Adrenal gland (tissue), 12 donors: ENCODE results near the gene WDR5. TPM values are rescaled to one million over a fixed set of nuclear protein-coding genes. Genes with fewer than 3 reads are reported as not detected.

Experiments used
- DNase-seq, 7 donors: peaks; one replicate each; pipeline ENCODE4 v3.0.0-alpha.2; 2019 to 2020
- H3K27ac ChIP-seq, 5 donors: fragments of 200-600 bp; sonication (generic) in 4 of 5; 1 replicate in 3 of 5; 2 replicates in 2 of 5; pipeline versions ENCODE4 v1.5.1 to v1.8.0; 2016 to 2020; ENCODE audit warnings: mild to moderate bottlenecking in 1 of 5
- H3K27me3 ChIP-seq: fragments of 200-600 bp; 2 replicates; pipeline ENCODE4 v1.8.0; 2021
- H3K36me3 ChIP-seq, 2 donors: fragments of 200-600 bp; replicated peaks in 1 of 2; 1 replicate in 1 of 2; 2 replicates in 1 of 2; pipeline versions ENCODE4 v1.5.1 to v1.8.0; 2018 to 2022
- H3K4me1 ChIP-seq, 2 donors: fragments of 200-600 bp; replicated peaks in 1 of 2; 1 replicate in 1 of 2; 2 replicates in 1 of 2; pipeline versions ENCODE4 v1.5.1 to v1.8.0; 2018 to 2021
- H3K4me3 ChIP-seq, 4 donors: fragments of 200-600 bp; sonication (generic) in 3 of 4; one replicate each; pipeline ENCODE4 v1.5.1; 2016 to 2018
- H3K9me3 ChIP-seq, 3 donors: fragments of 200-600 bp; sonication (generic) in 1 of 3; replicated peaks in 1 of 3; 1 replicate in 2 of 3; 2 replicates in 1 of 3; pipeline versions ENCODE4 v1.5.1 to v1.8.0; 2016 to 2021
- POLR2A ChIP-seq, 2 donors: fragments of 450-650 bp; IDR thresholded peaks; one replicate each; pipeline ENCODE4 v1.6.1; 2017; ENCODE audit warnings: antibody characterized with exemption in 2 of 2, mild to moderate bottlenecking in 2 of 2, moderate library complexity in 1 of 2
- WGBS, 4 donors: extraction: QIAGEN DNeasy Blood & Tissue Kit in 2 of 4; methylation state at CpG; one replicate each; pipeline versions ENCODE4 v1.1.5 to v1.1.7; 2013 to 2017; 5-methylcytosine and 5-hydroxymethylcytosine counted together
- intact Hi-C, 2 donors: fragments of 100-400 bp; cut with DNase I; formaldehyde crosslinking; loops; one replicate each; pipeline versions ENCODE4 v1.14.1 to v1.15.0; 2022 to 2023
- polyA plus RNA-seq, 3 donors: library from polyadenylated mRNA; stranded (reverse); fragments of 200-250 nt in 2 of 3; fragments of 350-450 nt in 1 of 3; fragmentation: Illumina TruSeq in 1 of 3; extraction: RNeasy Lipid Tissue Mini Kit (QIAGEN cat#74804) in 1 of 3; gene quantifications; one replicate each; pipeline ENCODE4 v1.2.3, GENCODE V29; 2013 to 2014
- total RNA-seq, 9 donors: library from RNA; depleted of rRNA in 4 of 9; stranded (reverse); fragments of >200 nt in 4 of 9; fragments of 120-200 nt in 1 of 9; fragmentation: NEBNext Ultra II Directional in 1 of 9; extraction: Animal tissue kit (Norgen Biotek cat#: 25700) in 1 of 9; gene quantifications; one replicate each; pipeline versions ENCODE4 v1.1.0 to v1.2.4, GENCODE V29; 2013 to 2023
- TF ChIP-seq, protein P1 (sequence below), 6 experiments: fragments of 450-650 bp in 4 of 6; fragments of 200-600 bp in 2 of 6; sonication (generic) in 1 of 6; IDR thresholded peaks; 1 replicate in 5 of 6; 2 replicates in 1 of 6; pipeline versions ENCODE4 v1.5.1 to v1.8.0; 2016 to 2021; ENCODE audit warnings: antibody characterized with exemption in 6 of 6, mild to moderate bottlenecking in 2 of 6, moderate library complexity in 1 of 6
- donor health status: healthy with polysubstance abuse.
- donor health status: Bipolar disorder and iron deficiency.
- donor health status: DM: yes; HTN: yes; CAD: no.
- donor health status: DM: no; HTN: no; CAD: no.
- donor health status: DM: no; HTN: no; CAD: no.
- donor health status: DM: yes; HTN: yes; CAD: no.

The WDR5 gene
- total and polyA plus RNA-seq, 12 donors, result 16.6 to 28.5 (median 22.0) TPM

DNA sequence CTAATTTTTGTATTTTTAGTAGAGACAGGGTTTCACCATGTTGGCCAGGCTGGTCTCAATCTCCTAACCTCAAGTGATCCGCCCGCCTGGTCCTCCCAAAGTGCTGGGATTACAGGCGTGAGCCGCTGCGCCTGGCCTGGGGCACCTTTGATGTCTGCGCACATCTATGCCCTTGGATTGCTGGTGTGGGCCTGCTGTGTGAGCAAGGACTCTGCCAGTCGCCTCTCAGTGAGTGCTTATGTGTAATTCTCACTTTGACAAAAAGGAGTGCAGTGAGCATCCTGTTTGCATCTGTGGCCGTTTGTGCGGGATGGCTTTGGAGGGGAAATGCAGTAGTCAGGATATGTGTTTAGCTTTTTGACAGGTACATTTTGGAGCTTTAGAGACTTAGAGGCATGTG, 9.4 kb downstream of the WDR5 start:
- peaks cover 0 to 94% of the 10 kb centered on the region in 2 donors for H3K36me3 ChIP-seq

DNA sequence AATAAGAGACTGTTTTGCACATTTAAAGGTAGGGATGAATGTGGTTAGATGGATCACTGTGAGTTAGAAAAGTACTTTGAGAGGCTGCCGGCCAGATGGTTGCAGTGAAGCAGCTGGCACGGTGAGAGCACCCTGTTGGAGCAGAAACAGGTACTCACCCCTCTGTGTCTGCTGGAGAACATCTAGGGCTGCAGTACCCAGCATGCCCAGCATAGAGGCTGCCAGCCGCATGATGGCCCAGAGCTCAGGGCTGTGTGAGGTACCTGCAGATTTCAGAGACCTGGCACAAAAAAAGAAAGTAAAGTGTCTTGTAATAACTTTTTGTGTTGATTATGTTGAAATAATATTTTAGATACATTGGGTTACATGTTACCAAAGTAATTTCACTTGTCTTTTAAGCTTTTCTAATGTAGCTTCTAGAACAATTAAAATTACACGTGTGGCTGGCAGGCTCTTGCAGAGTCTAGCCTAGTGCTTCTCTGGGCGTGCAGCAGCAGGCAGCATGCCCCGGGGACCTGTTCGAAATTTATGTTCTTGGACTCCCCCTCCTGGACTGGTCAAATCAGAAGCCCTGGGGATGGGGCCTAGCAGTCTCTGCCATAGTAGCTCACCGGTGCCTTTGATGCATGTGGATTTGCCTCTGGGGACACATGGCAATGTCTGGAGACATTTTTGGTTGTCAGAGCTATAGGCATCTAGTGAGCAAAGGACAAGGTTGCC, 11.1 kb downstream of the WDR5 start:
- Histone ChIP-seq H3K4me3 (no peak overlapping the region), H3K27ac (no peak overlapping the region), H3K27me3 (no peaks in the 10 kb centered on the region), H3K4me1 (no peaks in the 10 kb centered on the region), H3K36me3 (peaks cover 0 to 94% of the 10 kb centered on the region in 2 donors), H3K9me3 (no peaks in the 10 kb centered on the region)
- 83 to 86% (median 84%) methylated on average over 8 of the region's 8 CpGs for WGBS, 4 donors
- DNase-seq, result no peak
- TF ChIP-seq POLR2A (IDR thresholded peaks at IDR 0.05), result no peak
- TF ChIP-seq, protein P1, sequence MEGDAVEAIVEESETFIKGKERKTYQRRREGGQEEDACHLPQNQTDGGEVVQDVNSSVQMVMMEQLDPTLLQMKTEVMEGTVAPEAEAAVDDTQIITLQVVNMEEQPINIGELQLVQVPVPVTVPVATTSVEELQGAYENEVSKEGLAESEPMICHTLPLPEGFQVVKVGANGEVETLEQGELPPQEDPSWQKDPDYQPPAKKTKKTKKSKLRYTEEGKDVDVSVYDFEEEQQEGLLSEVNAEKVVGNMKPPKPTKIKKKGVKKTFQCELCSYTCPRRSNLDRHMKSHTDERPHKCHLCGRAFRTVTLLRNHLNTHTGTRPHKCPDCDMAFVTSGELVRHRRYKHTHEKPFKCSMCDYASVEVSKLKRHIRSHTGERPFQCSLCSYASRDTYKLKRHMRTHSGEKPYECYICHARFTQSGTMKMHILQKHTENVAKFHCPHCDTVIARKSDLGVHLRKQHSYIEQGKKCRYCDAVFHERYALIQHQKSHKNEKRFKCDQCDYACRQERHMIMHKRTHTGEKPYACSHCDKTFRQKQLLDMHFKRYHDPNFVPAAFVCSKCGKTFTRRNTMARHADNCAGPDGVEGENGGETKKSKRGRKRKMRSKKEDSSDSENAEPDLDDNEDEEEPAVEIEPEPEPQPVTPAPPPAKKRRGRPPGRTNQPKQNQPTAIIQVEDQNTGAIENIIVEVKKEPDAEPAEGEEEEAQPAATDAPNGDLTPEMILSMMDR (IDR thresholded peaks at IDR 0.05), result no peak
- intact Hi-C loops, result no loop called here

More for the DNA sequence above, 9.4 kb downstream of the WDR5 start:
- Histone ChIP-seq H3K9me3 (no peaks in the 10 kb centered on the region), H3K4me1 (no peaks in the 10 kb centered on the region), H3K4me3 (no peak overlapping the region), H3K27me3 (no peaks in the 10 kb centered on the region), H3K27ac (no peak overlapping the region)
- intact Hi-C loops, result no loop called here
- no peak for TF ChIP-seq POLR2A (IDR thresholded peaks at IDR 0.05)
- TF ChIP-seq, protein P1 (IDR thresholded peaks at IDR 0.05), result no peak
- no peak for DNase-seq
- WGBS, 4 donors, result 88 to 93% (median 90%) methylated on average over 7 to 9 of the region's 9 CpGs

DNA sequence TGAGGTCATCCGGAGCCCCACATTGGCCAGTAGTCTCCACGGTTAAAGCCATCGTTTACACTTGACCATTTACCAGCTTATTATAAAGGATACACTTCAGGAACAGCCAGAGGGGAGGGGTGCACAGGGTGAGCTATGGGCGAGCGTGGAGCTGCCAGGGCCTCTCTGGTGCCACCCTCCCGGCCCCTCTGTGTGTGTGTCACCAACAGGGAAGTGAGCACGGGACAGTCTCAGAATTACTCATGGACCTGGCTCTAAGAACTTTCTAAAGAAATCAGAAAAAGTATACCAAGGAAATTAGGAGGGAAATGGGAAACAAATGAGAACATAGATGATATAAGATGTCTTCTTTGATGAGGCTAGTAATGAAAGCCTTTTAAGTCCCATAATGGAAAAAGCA, 13.5 kb downstream of the WDR5 start:
- Histone ChIP-seq H3K4me3 (no peak overlapping the region), H3K27ac (no peak overlapping the region), H3K9me3 (no peaks in the 10 kb centered on the region), H3K4me1 (no peaks in the 10 kb centered on the region), H3K27me3 (no peaks in the 10 kb centered on the region), H3K36me3 (peaks cover 0 to 95% of the 10 kb centered on the region in 2 donors)
- TF ChIP-seq, protein P1 (IDR thresholded peaks at IDR 0.05), result no peak
- TF ChIP-seq POLR2A (IDR thresholded peaks at IDR 0.05), result no peak
- 79 to 90% (median 86%) methylated on average over 6 to 7 of the region's 7 CpGs for WGBS, 4 donors
- DNase-seq, result no peak
- intact Hi-C loops, result no loop called here

DNA sequence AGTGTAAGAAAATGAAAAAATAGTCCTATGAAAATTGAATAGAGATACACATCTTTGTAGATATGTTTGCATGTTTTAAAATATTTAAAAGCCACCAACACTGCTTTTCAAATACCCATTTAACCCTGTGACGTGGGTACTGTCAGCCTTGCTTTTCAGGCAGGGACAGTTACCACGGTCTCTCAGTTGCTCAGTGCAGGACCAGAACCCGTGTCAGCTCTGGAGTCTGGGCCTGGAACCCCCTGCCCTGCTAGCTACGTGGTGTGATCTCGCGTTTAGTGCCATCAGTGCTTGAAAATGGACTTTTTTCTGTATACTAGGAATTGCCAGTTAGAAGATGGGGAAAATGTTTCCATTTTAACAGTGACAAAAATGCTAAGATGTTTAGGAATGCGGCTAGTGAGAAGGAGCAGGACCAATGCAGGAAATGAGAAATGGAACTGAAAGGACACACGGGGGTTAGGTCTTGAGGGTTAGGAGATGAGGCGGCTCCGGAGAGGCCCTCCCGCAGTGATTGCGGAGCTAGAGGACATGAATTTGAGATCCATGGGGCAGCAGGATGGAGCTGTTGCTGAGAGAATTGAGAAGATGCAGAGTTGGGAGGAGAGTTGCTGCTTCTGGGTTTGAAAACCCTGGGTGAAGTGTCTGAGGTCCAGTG, 14.8 kb downstream of the WDR5 start:
- H3K27me3 ChIP-seq, result no peaks in the 10 kb centered on the region
- peaks cover 0 to 97% of the 10 kb centered on the region in 2 donors for H3K36me3 ChIP-seq
- TF ChIP-seq POLR2A (IDR thresholded peaks at IDR 0.05), result no peak
- TF ChIP-seq, protein P1 (IDR thresholded peaks at IDR 0.05), result no peak
- 78 to 86% (median 81%) methylated on average over 12 of the region's 12 CpGs for WGBS, 4 donors
- no peak for DNase-seq
- H3K4me3 ChIP-seq, result no peak overlapping the region
- no peaks in the 10 kb centered on the region for H3K4me1 ChIP-seq
- intact Hi-C loops, result no loop called here
- H3K27ac ChIP-seq, result peak overlapping the region in 1 of 5 donors; percentile 40
- no peaks in the 10 kb centered on the region for H3K9me3 ChIP-seq
